K562 (cell line): ENCODE results near the gene ZSCAN21. TPM values are rescaled to one million over a fixed set of nuclear protein-coding genes. Genes with fewer than 3 reads are reported as not detected.

Experiments used
- CAMTA2 ChIP-seq: fragments of 250-450 bp; sonication (Bioruptor Pico); conservative IDR thresholded peaks from 2 replicates; pipeline ENCODE4 v1.5.1; 2022
- CCAR2 ChIP-seq: fragments of 200-400 bp; formaldehyde crosslinking; IDR thresholded peaks from 2 replicates; pipeline ENCODE4 v1.6.1; 2017; ENCODE audit warnings: mild to moderate bottlenecking, low read depth, low read length
- CHD2 ChIP-seq: IDR thresholded peaks from 2 replicates; pipeline ENCODE4 v1.6.1; 2011; ENCODE audit warnings: low read depth, low read length
- CHD4 ChIP-seq: fragments of 200-600 bp; sonication (generic); IDR thresholded peaks from 3 replicates; pipeline ENCODE4 v1.6.1; 2012; ENCODE audit warnings: low read depth, mild to moderate bottlenecking, mixed read lengths, low read length, inconsistent platforms; ENCODE audit not compliant: insufficient read depth, insufficient replicate concordance, poor library complexity, severe bottlenecking
- DMBX1 ChIP-seq: fragments of 250-450 bp; sonication (Bioruptor Pico); IDR thresholded peaks from 2 replicates; pipeline ENCODE4 v1.8.0; 2022; ENCODE audit warnings: inconsistent platforms, mild to moderate bottlenecking, moderate library complexity, borderline replicate concordance
- EGR1 ChIP-seq: fragments of 450-650 bp; conservative IDR thresholded peaks from 2 replicates; pipeline ENCODE4 v1.6.1; 2017; ENCODE audit warnings: mild to moderate bottlenecking
- FOXJ3 ChIP-seq: sonication (generic); formaldehyde crosslinking; IDR thresholded peaks from 2 replicates; pipeline ENCODE4 v1.4.0; 2020; ENCODE audit warnings: mild to moderate bottlenecking, missing genetic modification reagents
- KDM5B ChIP-seq: fragments of 200-600 bp; sonication (generic); IDR thresholded peaks from 2 replicates; pipeline ENCODE4 v1.6.1; 2012; ENCODE audit warnings: low read depth, mild to moderate bottlenecking, moderate library complexity, low read length, control low read depth, inconsistent platforms; ENCODE audit not compliant: insufficient replicate concordance
- MAZ ChIP-seq, 2 experiments: fragments of 450-650 bp in 1 of 2; sonication (generic) in 1 of 2; formaldehyde crosslinking; IDR thresholded peaks in 1 of 2; conservative IDR thresholded peaks in 1 of 2; 2 replicates each; pipeline versions ENCODE4 v1.4.0 to v1.5.0; 2020; ENCODE audit warnings: mild to moderate bottlenecking in 1 of 2, missing genetic modification reagents in 1 of 2
- MEF2D ChIP-seq: conservative IDR thresholded peaks from 2 replicates; pipeline ENCODE4 v1.6.1; 2016; ENCODE audit warnings: low read depth, missing genetic modification characterization, missing compliant biosample characterization
- MEIS2 ChIP-seq: fragments of 450-650 bp; IDR thresholded peaks from 2 replicates; pipeline ENCODE4 v1.6.1; 2014; ENCODE audit warnings: mild to moderate bottlenecking; ENCODE audit not compliant: partially characterized antibody
- NCOA1 ChIP-seq: fragments of 450-650 bp; IDR thresholded peaks from 2 replicates; pipeline ENCODE4 v1.6.1; 2016; ENCODE audit warnings: low read depth
- NFXL1 ChIP-seq: fragments of 450-650 bp; formaldehyde crosslinking; IDR thresholded peaks from 2 replicates; pipeline ENCODE4 v1.4.0; 2021; ENCODE audit warnings: mild to moderate bottlenecking
- SUPT5H ChIP-seq: fragments of 450-650 bp; IDR thresholded peaks from 2 replicates; pipeline ENCODE4 v1.6.1; 2016
- ZBTB2 ChIP-seq: fragments of 450-650 bp; IDR thresholded peaks from 2 replicates; pipeline ENCODE4 v1.6.1; 2016; ENCODE audit warnings: antibody characterized with exemption
- ZNF354B ChIP-seq: fragments of 250-450 bp; sonication (Bioruptor Pico); IDR thresholded peaks from 2 replicates; pipeline ENCODE4 v1.4.0; 2020
- ZNF41 ChIP-seq: fragments of 250-450 bp; sonication (Bioruptor Pico); conservative IDR thresholded peaks from 2 replicates; pipeline ENCODE4 v1.4.0; 2020; ENCODE audit warnings: mild to moderate bottlenecking
- ZNF511 ChIP-seq: sonication (generic); formaldehyde crosslinking; IDR thresholded peaks from 2 replicates; pipeline ENCODE4 v1.8.0; 2022; ENCODE audit warnings: mild to moderate bottlenecking, missing genetic modification reagents
- polyA plus RNA-seq, 8 experiments: library from polyadenylated mRNA; depleted of rRNA in 4 of 8; stranded (reverse) in 5 of 8; unstranded in 3 of 8; fragments of >200 nt; fragmentation: Nextera tagmentation in 2 of 8; fragmentation: Illumina TruSeq in 1 of 8; extraction: Ambion mirVana in 2 of 8; extraction: Trizol in 1 of 8; gene quantifications; 2 replicates each; pipeline versions ENCODE4 v1.2.1 to v1.2.3, GENCODE V29; 2011 to 2014; ENCODE audit warnings: inconsistent platforms in 1 of 8, missing spikeins in 1 of 8
- total RNA-seq, 7 experiments: library from RNA; depleted of rRNA in 6 of 7; stranded (reverse); fragments of >200 nt in 6 of 7; fragmentation: Illumina TruSeq in 2 of 7; extraction: Trizol in 2 of 7; gene quantifications; 2 replicates each; pipeline versions ENCODE4 v1.2.1 to v1.2.3, GENCODE V29; 2011 to 2021; ENCODE audit warnings: low replicate concordance in 1 of 7
- TF ChIP-seq, protein P1 (sequence below): fragments of 250-450 bp; sonication (Bioruptor Pico); IDR thresholded peaks from 2 replicates; pipeline ENCODE4 v1.5.0; 2020; ENCODE audit warnings: mild to moderate bottlenecking
- TF ChIP-seq, protein P2 (sequence below): fragments of 250-450 bp; sonication (Bioruptor Pico); IDR thresholded peaks from 2 replicates; pipeline ENCODE4 v1.8.0; 2021; ENCODE audit warnings: mild to moderate bottlenecking, moderate library complexity
- TF ChIP-seq, protein P3 (sequence below): fragments of 450-650 bp; IDR thresholded peaks from 2 replicates; pipeline ENCODE4 v1.6.1; 2016

The ZSCAN21 gene
- total and polyA plus RNA-seq, 9 of the 15 experiments (the other 6 are each of a cell fraction or from before 2014, with no cell fraction given), result 5.9 to 15.5 (median 13.2) TPM

- TF ChIP-seq, protein P1, sequence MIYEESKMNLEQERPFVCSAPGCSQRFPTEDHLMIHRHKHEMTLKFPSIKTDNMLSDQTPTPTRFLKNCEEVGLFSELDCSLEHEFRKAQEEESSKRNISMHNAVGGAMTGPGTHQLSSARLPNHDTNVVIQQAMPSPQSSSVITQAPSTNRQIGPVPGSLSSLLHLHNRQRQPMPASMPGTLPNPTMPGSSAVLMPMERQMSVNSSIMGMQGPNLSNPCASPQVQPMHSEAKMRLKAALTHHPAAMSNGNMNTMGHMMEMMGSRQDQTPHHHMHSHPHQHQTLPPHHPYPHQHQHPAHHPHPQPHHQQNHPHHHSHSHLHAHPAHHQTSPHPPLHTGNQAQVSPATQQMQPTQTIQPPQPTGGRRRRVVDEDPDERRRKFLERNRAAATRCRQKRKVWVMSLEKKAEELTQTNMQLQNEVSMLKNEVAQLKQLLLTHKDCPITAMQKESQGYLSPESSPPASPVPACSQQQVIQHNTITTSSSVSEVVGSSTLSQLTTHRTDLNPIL (CRISPR knock-in tag), result no peak
- TF ChIP-seq NFXL1 (CRISPR knock-in tag) (no peak), ZNF41 (CRISPR knock-in tag) (no peak), ZNF511 (no peak), MEIS2 (no peak), CCAR2 (no peak), MAZ (CRISPR knock-in tag; conservative IDR thresholded peaks at IDR 0.05 in 1 of 2, IDR thresholded peaks at IDR 0.05 in 1 of 2) (no peak), ZBTB2 (peak; percentile 22; the same call in 1 of the 2 replicates), SUPT5H (peak; percentile 8), CAMTA2 (CRISPR knock-in tag) (no peak), NCOA1 (no peak), FOXJ3 (CRISPR knock-in tag) (no peak), CHD4 (no peak), ZNF354B (CRISPR knock-in tag) (no peak), DMBX1 (CRISPR knock-in tag) (no peak), MEF2D (no peak), KDM5B (no peak), EGR1 (peak; percentile 71), CHD2 (no peak)
- TF ChIP-seq, protein P2, sequence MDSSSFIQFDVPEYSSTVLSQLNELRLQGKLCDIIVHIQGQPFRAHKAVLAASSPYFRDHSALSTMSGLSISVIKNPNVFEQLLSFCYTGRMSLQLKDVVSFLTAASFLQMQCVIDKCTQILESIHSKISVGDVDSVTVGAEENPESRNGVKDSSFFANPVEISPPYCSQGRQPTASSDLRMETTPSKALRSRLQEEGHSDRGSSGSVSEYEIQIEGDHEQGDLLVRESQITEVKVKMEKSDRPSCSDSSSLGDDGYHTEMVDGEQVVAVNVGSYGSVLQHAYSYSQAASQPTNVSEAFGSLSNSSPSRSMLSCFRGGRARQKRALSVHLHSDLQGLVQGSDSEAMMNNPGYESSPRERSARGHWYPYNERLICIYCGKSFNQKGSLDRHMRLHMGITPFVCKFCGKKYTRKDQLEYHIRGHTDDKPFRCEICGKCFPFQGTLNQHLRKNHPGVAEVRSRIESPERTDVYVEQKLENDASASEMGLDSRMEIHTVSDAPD, result no peak
- TF ChIP-seq, protein P3, sequence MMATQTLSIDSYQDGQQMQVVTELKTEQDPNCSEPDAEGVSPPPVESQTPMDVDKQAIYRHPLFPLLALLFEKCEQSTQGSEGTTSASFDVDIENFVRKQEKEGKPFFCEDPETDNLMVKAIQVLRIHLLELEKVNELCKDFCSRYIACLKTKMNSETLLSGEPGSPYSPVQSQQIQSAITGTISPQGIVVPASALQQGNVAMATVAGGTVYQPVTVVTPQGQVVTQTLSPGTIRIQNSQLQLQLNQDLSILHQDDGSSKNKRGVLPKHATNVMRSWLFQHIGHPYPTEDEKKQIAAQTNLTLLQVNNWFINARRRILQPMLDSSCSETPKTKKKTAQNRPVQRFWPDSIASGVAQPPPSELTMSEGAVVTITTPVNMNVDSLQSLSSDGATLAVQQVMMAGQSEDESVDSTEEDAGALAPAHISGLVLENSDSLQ, result peak; percentile 23; the same call in 1 of the 2 replicates
These were observed 40.1 kb downstream of the ZSCAN21 start (continued) for GRCh38 chr7:100089458-100090196.
